ENCODE results near the gene SHC2. TPM values are rescaled to one million over a fixed set of nuclear protein-coding genes. Genes with fewer than 3 reads are reported as not detected.

SHC2 gene
- total and polyA plus RNA-seq, 9 of the 15 experiments (the other 6 are each of a cell fraction or from before 2014, with no cell fraction given) = 0.14 to 0.36 (median 0.17) TPM; not detected in 5

- TF ChIP-seq CREB5 (CRISPR knock-in tag; IDR thresholded peaks at IDR 0.05) (no peak), ARNT (IDR thresholded peaks at IDR 0.05) (peak; percentile 17 to 65; a peak in 2 of 4 replicates), POLR3G (IDR thresholded peaks at IDR 0.05; ENCODE audit: extremely low read depth, insufficient read length, insufficient replicate concordance) (no peak), CHD1 (IDR thresholded peaks at IDR 0.05; ENCODE audit: low read length) (no peak), DEAF1 (CRISPR knock-in tag; IDR thresholded peaks at IDR 0.05) (no peak), ZNF384 (IDR thresholded peaks at IDR 0.05; ENCODE audit: low read depth, low read length) (no peak), TCF7 (IDR thresholded peaks at IDR 0.05; ENCODE audit: borderline replicate concordance) (no peak), MIER1 (IDR thresholded peaks at IDR 0.05; ENCODE audit: low read depth) (peak; percentile 54), ZNF24 (IDR thresholded peaks at IDR 0.05) (no peak), TSC22D4 (tag; IDR thresholded peaks at IDR 0.05) (peak; percentile 88; the same call in 1 of the 2 replicates), PHF20 (IDR thresholded peaks at IDR 0.05; ENCODE audit: partially characterized antibody) (peak; percentile 31), ZNF174 (CRISPR knock-in tag; IDR thresholded peaks at IDR 0.05) (no peak), RFX7 (CRISPR knock-in tag; IDR thresholded peaks at IDR 0.05) (no peak), FOXA3 (CRISPR knock-in tag; conservative IDR thresholded peaks at IDR 0.05 in 1 of 2, IDR thresholded peaks at IDR 0.05 in 1 of 2) (no peak), BRD9 (IDR thresholded peaks at IDR 0.05; ENCODE audit: low read depth, partially characterized antibody) (no peak)
- TF ChIP-seq, protein P1, sequence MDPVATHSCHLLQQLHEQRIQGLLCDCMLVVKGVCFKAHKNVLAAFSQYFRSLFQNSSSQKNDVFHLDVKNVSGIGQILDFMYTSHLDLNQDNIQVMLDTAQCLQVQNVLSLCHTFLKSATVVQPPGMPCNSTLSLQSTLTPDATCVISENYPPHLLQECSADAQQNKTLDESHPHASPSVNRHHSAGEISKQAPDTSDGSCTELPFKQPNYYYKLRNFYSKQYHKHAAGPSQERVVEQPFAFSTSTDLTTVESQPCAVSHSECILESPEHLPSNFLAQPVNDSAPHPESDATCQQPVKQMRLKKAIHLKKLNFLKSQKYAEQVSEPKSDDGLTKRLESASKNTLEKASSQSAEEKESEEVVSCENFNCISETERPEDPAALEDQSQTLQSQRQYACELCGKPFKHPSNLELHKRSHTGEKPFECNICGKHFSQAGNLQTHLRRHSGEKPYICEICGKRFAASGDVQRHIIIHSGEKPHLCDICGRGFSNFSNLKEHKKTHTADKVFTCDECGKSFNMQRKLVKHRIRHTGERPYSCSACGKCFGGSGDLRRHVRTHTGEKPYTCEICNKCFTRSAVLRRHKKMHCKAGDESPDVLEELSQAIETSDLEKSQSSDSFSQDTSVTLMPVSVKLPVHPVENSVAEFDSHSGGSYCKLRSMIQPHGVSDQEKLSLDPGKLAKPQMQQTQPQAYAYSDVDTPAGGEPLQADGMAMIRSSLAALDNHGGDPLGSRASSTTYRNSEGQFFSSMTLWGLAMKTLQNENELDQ (CRISPR knock-in tag; IDR thresholded peaks at IDR 0.05; ENCODE audit: borderline replicate concordance) = no peak
- TF ChIP-seq, protein P2, sequence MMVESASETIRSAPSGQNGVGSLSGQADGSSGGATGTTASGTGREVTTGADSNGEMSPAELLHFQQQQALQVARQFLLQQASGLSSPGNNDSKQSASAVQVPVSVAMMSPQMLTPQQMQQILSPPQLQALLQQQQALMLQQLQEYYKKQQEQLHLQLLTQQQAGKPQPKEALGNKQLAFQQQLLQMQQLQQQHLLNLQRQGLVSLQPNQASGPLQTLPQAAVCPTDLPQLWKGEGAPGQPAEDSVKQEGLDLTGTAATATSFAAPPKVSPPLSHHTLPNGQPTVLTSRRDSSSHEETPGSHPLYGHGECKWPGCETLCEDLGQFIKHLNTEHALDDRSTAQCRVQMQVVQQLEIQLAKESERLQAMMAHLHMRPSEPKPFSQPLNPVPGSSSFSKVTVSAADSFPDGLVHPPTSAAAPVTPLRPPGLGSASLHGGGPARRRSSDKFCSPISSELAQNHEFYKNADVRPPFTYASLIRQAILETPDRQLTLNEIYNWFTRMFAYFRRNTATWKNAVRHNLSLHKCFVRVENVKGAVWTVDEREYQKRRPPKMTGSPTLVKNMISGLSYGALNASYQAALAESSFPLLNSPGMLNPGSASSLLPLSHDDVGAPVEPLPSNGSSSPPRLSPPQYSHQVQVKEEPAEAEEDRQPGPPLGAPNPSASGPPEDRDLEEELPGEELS (CRISPR knock-in tag; IDR thresholded peaks at IDR 0.05; ENCODE audit: borderline replicate concordance) = no peak
Measured at GRCh38 chr19:480016-480855, 19.4 kb upstream of the SHC2 start (continued).

Data from K562 (cell line).